ENCODE results near the gene FMN1.
A peak's percentile ranks its signal among the peaks of the same experiment; 100 is the strongest.

The FMN1 gene

DNA sequence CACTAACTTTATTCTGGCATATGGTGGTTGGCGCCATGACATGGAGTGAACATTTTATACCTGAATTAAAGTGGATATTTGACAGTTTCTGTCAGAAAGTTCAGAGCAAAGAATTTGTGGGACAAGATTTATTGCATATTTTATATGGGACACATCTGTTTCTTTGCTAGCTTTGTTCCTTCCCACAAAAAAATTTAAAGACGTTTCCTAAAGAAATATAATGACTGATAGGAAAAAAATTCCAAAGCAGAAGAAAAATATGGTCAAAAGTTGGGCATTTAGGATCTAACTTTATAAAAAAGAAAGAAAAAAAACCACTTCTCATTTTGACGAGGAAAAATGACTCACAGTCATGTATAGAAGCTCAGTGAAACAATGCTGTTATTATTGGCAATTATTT is 375.1 kb downstream of the FMN1 start:
- Histone ChIP-seq H3K4me3 (ENCODE audit: control insufficient read depth in 1 of 7, extremely low read depth in 1 of 7, insufficient read depth in 4 of 7, low read depth in 2 of 7, low read length in 6 of 7) (no peak overlapping the region), H3K4me1 (ENCODE audit: control extremely low read depth in 1 of 4, control insufficient read depth in 4 of 4, insufficient read depth in 4 of 4, low read length in 3 of 4) (no peaks in the 10 kb centered on the region), H3K27ac (ENCODE audit: insufficient read depth in 1 of 2, low read depth in 1 of 2, low read length in 2 of 2, poor library complexity in 1 of 2, severe bottlenecking in 2 of 2) (no peak overlapping the region), H3K36me3 (ENCODE audit: control insufficient read depth in 4 of 4, insufficient read depth in 4 of 4, low read length in 3 of 4) (no peaks in the 10 kb centered on the region), H3K9me3 (ENCODE audit: control extremely low read depth in 1 of 5, control insufficient read depth in 4 of 5, insufficient read depth in 2 of 5, low read depth in 1 of 5, low read length in 4 of 5) (no peaks in the 10 kb centered on the region), H3K27me3 (replicated peaks in 2 of 5; ENCODE audit: control insufficient read depth in 4 of 5, insufficient read depth in 5 of 5, low read length in 4 of 5) (peaks cover 0 to 6% (median 2%) of the 10 kb centered on the region in 5 experiments)
- CTCF ChIA-PET = interaction anchor here (1.0 kb wide), 1 partner anchor 22 kb away, joined by 3 read pairs; no protein-coding TSS in a partner anchor
- POLR2A ChIA-PET = no interaction called here
- WGBS (ENCODE audit: insufficient coverage) = 100% methylated on average over 1 of the region's 3 CpGs
- DNase-seq = no peak

DNA sequence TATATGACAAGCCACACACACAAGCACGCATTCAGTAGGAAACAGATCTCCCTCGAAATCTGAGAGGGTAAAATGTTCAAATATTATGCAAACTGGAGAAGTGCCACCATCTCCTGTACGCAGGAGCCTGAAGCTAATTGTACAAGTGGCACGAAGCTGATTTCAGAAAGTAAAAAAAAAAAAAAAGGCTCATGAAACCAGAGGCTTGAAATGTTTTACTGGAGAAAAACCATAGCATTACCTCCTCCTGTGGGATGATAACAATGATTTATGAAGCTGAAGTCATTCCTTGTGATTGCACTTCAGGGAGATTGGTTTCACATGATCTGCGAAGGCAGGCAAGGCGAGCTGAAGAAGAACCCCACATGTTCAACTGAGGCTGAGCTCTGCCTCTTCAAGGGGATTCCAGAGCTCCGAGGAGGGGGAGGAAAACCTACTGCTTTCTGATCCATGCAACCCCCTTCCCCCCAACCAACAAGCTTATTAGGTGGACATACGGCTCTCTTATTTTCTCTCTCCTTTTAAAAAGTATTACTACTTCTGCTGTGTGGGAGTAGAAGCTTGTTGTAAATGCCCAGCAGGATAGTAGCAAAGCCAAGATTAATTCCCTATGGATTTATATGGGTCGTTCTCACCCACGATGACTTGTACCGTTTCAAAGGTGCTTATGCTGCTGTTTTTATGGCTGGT is 375.6 kb downstream of the FMN1 start:
- H3K27ac ChIP-seq (ENCODE audit: insufficient read depth in 1 of 2, low read depth in 1 of 2, low read length in 2 of 2, poor library complexity in 1 of 2, severe bottlenecking in 2 of 2) = no peak overlapping the region
- no peak overlapping the region for H3K4me3 ChIP-seq (ENCODE audit: control insufficient read depth in 1 of 7, extremely low read depth in 1 of 7, insufficient read depth in 4 of 7, low read depth in 2 of 7, low read length in 6 of 7)
- H3K4me1 ChIP-seq (ENCODE audit: control extremely low read depth in 1 of 4, control insufficient read depth in 4 of 4, insufficient read depth in 4 of 4, low read length in 3 of 4) = no peaks in the 10 kb centered on the region
- ChIA-PET POLR2A (no interaction called here), CTCF (interaction anchor here (0.6 to 1.0 kb wide), 3 partner anchors 21 to 25 kb away, joined by 3 read pairs; no protein-coding TSS in a partner anchor)
- 88% methylated on average over 7 of the region's 11 CpGs for WGBS (ENCODE audit: insufficient coverage)
- no peaks in the 10 kb centered on the region for H3K9me3 ChIP-seq (ENCODE audit: control extremely low read depth in 1 of 5, control insufficient read depth in 4 of 5, insufficient read depth in 2 of 5, low read depth in 1 of 5, low read length in 4 of 5)
- DNase-seq = no peak
- peaks cover 0 to 6% (median 2%) of the 10 kb centered on the region in 5 experiments for H3K27me3 ChIP-seq (replicated peaks in 2 of 5; ENCODE audit: control insufficient read depth in 4 of 5, insufficient read depth in 5 of 5, low read length in 4 of 5)
- no peaks in the 10 kb centered on the region for H3K36me3 ChIP-seq (ENCODE audit: control insufficient read depth in 4 of 4, insufficient read depth in 4 of 4, low read length in 3 of 4)

DNA sequence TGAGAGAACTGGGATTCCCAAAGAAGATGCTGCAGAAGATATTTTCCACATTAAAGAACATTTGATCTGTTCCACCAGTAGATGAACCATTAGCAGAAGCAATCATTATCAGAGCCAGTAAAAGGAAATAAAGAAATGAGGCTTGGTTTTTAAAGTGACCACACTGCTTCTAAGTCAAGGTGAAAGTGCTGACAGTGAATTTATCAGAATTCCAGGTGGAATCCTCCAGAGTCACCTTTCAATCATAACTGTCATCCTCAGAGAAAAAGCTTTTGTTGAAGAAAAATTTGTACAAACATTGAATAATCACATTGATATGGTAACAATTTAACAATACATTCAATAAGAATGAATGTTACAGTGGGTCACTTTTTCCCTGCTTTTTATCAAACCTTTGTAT is 376.9 kb downstream of the FMN1 start:
- Histone ChIP-seq H3K9me3 (ENCODE audit: control extremely low read depth in 1 of 5, control insufficient read depth in 4 of 5, insufficient read depth in 2 of 5, low read depth in 1 of 5, low read length in 4 of 5) (no peaks in the 10 kb centered on the region), H3K36me3 (ENCODE audit: control insufficient read depth in 4 of 4, insufficient read depth in 4 of 4, low read length in 3 of 4) (no peaks in the 10 kb centered on the region), H3K27ac (ENCODE audit: insufficient read depth in 1 of 2, low read depth in 1 of 2, low read length in 2 of 2, poor library complexity in 1 of 2, severe bottlenecking in 2 of 2) (no peak overlapping the region), H3K4me3 (ENCODE audit: control insufficient read depth in 1 of 7, extremely low read depth in 1 of 7, insufficient read depth in 4 of 7, low read depth in 2 of 7, low read length in 6 of 7) (no peak overlapping the region), H3K27me3 (replicated peaks in 2 of 5; ENCODE audit: control insufficient read depth in 4 of 5, insufficient read depth in 5 of 5, low read length in 4 of 5) (peaks cover 0 to 4% (median 2%) of the 10 kb centered on the region in 5 experiments), H3K4me1 (ENCODE audit: control extremely low read depth in 1 of 4, control insufficient read depth in 4 of 4, insufficient read depth in 4 of 4, low read length in 3 of 4) (no peaks in the 10 kb centered on the region)
- DNase-seq = no peak
- CTCF ChIA-PET = no interaction called here
- POLR2A ChIA-PET = no interaction called here

DNA sequence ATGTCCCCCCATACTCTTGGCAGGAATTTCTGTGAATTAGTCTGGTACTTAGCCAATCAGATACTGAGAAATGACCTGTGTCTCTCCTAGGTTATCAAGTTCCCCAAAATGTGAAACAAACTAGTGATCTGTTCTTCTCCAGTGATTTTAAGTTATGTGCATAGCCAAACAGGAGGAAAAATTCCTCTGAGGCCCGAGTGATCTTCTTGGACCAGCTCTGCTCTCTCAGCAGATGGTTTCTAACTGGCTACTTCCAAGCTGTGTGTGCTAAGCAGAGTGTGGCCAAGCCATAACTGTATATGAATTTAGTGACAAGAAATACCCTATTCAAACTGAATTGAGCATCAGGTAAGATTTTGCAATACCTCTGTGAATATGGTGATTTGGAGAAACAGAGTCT is 387.2 kb downstream of the FMN1 start:
- no peak overlapping the region for H3K4me3 ChIP-seq (ENCODE audit: control insufficient read depth in 1 of 7, extremely low read depth in 1 of 7, insufficient read depth in 4 of 7, low read depth in 2 of 7, low read length in 6 of 7)
- H3K27me3 ChIP-seq (replicated peaks in 2 of 5; ENCODE audit: control insufficient read depth in 4 of 5, insufficient read depth in 5 of 5, low read length in 4 of 5) = peaks cover 0 to 5% (median 3%) of the 10 kb centered on the region in 5 experiments
- DNase-seq = no peak
- 100% methylated on average over 1 of the region's 1 CpG for WGBS (ENCODE audit: insufficient coverage)
- H3K4me1 ChIP-seq (ENCODE audit: control extremely low read depth in 1 of 4, control insufficient read depth in 4 of 4, insufficient read depth in 4 of 4, low read length in 3 of 4) = peaks cover 3 to 10% (median 9%) of the 10 kb centered on the region in 4 experiments
- H3K9me3 ChIP-seq (ENCODE audit: control extremely low read depth in 1 of 5, control insufficient read depth in 4 of 5, insufficient read depth in 2 of 5, low read depth in 1 of 5, low read length in 4 of 5) = peaks cover 4 to 9% (median 8%) of the 10 kb centered on the region in 5 experiments
- POLR2A ChIA-PET = no interaction called here
- H3K36me3 ChIP-seq (ENCODE audit: control insufficient read depth in 4 of 4, insufficient read depth in 4 of 4, low read length in 3 of 4) = no peaks in the 10 kb centered on the region
- CTCF ChIA-PET = interaction anchor here (1.4 kb wide), 2 partner anchors 14 to 16 kb away, joined by 3 to 4 read pairs; no protein-coding TSS in a partner anchor
- no peak overlapping the region for H3K27ac ChIP-seq (ENCODE audit: insufficient read depth in 1 of 2, low read depth in 1 of 2, low read length in 2 of 2, poor library complexity in 1 of 2, severe bottlenecking in 2 of 2)

DNA sequence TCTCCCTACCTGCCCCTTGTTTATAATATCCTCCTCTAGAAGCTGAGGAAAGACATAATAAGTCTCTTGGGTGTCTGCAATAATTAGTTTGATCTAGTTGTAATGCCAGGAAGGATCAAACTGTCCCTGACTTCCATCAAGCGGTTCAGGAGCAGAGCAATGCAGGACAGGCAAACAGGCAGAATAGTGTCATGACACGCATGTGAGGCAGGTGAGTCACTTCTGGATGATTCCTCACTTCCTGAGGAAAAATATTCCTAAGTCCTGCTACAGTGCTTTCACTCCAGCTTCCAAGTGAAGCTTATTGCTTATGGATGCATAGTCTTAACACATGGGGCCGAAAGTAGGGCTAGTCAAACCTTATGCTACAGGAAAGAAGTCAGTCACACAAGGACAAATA is 390.9 kb downstream of the FMN1 start:
- Histone ChIP-seq H3K4me3 (ENCODE audit: control insufficient read depth in 1 of 7, extremely low read depth in 1 of 7, insufficient read depth in 4 of 7, low read depth in 2 of 7, low read length in 6 of 7) (peak overlapping the region in 1 of 7 experiments; percentile 9), H3K27me3 (replicated peaks in 2 of 5; ENCODE audit: control insufficient read depth in 4 of 5, insufficient read depth in 5 of 5, low read length in 4 of 5) (peaks cover 0 to 18% (median 10%) of the 10 kb centered on the region in 5 experiments), H3K27ac (ENCODE audit: insufficient read depth in 1 of 2, low read depth in 1 of 2, low read length in 2 of 2, poor library complexity in 1 of 2, severe bottlenecking in 2 of 2) (no peak overlapping the region), H3K4me1 (ENCODE audit: control extremely low read depth in 1 of 4, control insufficient read depth in 4 of 4, insufficient read depth in 4 of 4, low read length in 3 of 4) (peaks cover 9 to 24% (median 20%) of the 10 kb centered on the region in 4 experiments), H3K36me3 (ENCODE audit: control insufficient read depth in 4 of 4, insufficient read depth in 4 of 4, low read length in 3 of 4) (no peaks in the 10 kb centered on the region), H3K9me3 (ENCODE audit: control extremely low read depth in 1 of 5, control insufficient read depth in 4 of 5, insufficient read depth in 2 of 5, low read depth in 1 of 5, low read length in 4 of 5) (peaks cover 4 to 9% (median 8%) of the 10 kb centered on the region in 5 experiments)
- DNase-seq = no peak
- WGBS (ENCODE audit: insufficient coverage) = 95% methylated on average over 3 of the region's 3 CpGs
- POLR2A ChIA-PET = no interaction called here
- CTCF ChIA-PET = no interaction called here

DNA sequence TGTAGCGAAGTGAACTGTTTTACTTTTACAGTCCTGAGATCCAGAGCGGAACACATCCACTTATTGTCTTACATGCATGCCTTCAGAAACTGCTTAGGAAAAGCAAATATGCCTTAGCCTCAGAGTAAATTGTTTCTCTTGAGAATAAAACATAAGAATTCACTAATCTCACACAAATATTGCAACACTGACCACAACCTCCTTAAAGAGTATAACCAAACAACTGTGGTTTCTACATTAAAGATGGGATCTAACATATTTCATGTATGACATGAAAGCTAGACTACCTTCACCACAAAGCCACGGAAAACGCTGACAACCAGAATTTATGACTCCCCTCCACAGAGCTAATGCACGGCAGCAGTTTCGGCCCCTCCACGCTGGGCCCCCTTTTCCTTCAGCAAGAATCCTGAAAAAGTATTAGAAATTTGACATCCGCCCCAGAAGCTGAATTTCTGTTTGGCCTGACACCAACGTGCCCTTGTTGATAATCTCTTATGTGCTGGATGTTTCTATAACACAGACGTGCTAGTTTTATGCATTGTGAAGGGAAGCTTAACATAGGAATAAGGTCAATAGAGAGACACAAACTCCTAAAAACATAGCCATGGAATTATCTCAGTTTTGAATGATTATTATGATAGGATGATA is 392.1 kb downstream of the FMN1 start:
- ChIA-PET CTCF (no interaction called here), POLR2A (no interaction called here)
- peaks cover 9 to 24% (median 20%) of the 10 kb centered on the region in 4 experiments for H3K4me1 ChIP-seq (ENCODE audit: control extremely low read depth in 1 of 4, control insufficient read depth in 4 of 4, insufficient read depth in 4 of 4, low read length in 3 of 4)
- DNase-seq = peak; percentile 80 to 94 (median 93)
- 0% methylated on average over 6 of the region's 10 CpGs for WGBS (ENCODE audit: insufficient coverage)
- H3K27ac ChIP-seq (ENCODE audit: insufficient read depth in 1 of 2, low read depth in 1 of 2, low read length in 2 of 2, poor library complexity in 1 of 2, severe bottlenecking in 2 of 2) = no peak overlapping the region
- no peaks in the 10 kb centered on the region for H3K36me3 ChIP-seq (ENCODE audit: control insufficient read depth in 4 of 4, insufficient read depth in 4 of 4, low read length in 3 of 4)
- peaks cover 0 to 26% (median 10%) of the 10 kb centered on the region in 5 experiments for H3K27me3 ChIP-seq (replicated peaks in 2 of 5; ENCODE audit: control insufficient read depth in 4 of 5, insufficient read depth in 5 of 5, low read length in 4 of 5)
- peaks cover 4 to 9% (median 8%) of the 10 kb centered on the region in 5 experiments for H3K9me3 ChIP-seq (ENCODE audit: control extremely low read depth in 1 of 5, control insufficient read depth in 4 of 5, insufficient read depth in 2 of 5, low read depth in 1 of 5, low read length in 4 of 5)
- peak overlapping the region in 3 of 7 experiments; percentile 20 to 53 (median 37) for H3K4me3 ChIP-seq (ENCODE audit: control insufficient read depth in 1 of 7, extremely low read depth in 1 of 7, insufficient read depth in 4 of 7, low read depth in 2 of 7, low read length in 6 of 7)

DNA sequence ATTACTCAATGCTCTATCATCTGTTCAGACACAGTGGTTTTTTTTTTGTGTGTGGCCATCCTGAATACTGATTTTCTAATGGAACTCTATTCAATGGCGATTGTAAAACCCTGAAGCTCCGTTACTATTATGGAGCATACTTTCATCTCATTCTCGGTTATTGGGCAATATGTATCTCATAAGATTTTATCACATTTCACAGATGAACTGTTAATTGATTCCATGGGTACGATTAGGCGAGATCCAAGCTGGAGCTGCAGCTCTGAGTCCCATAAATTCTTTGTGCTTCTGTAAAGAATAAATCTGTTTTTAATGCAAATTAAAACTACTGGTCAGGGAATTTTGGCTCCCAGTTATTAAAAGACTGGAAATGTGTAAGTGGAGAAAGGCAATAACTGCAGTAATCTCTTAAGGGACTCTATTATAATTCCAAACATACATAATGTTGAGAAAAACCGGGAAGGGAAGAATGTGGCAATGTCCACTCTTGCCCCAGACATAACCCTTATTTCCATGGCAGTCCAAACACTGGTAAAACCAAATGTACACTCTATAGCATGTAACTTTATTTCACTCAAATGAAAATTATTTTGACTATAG is 394.5 kb downstream of the FMN1 start:
- Histone ChIP-seq H3K4me1 (ENCODE audit: control extremely low read depth in 1 of 4, control insufficient read depth in 4 of 4, insufficient read depth in 4 of 4, low read length in 3 of 4) (peaks cover 9 to 24% (median 20%) of the 10 kb centered on the region in 4 experiments), H3K27me3 (replicated peaks in 2 of 5; ENCODE audit: control insufficient read depth in 4 of 5, insufficient read depth in 5 of 5, low read length in 4 of 5) (peaks cover 0 to 24% (median 8%) of the 10 kb centered on the region in 5 experiments), H3K4me3 (ENCODE audit: control insufficient read depth in 1 of 7, extremely low read depth in 1 of 7, insufficient read depth in 4 of 7, low read depth in 2 of 7, low read length in 6 of 7) (no peak overlapping the region), H3K27ac (ENCODE audit: insufficient read depth in 1 of 2, low read depth in 1 of 2, low read length in 2 of 2, poor library complexity in 1 of 2, severe bottlenecking in 2 of 2) (no peak overlapping the region), H3K36me3 (ENCODE audit: control insufficient read depth in 4 of 4, insufficient read depth in 4 of 4, low read length in 3 of 4) (no peaks in the 10 kb centered on the region), H3K9me3 (ENCODE audit: control extremely low read depth in 1 of 5, control insufficient read depth in 4 of 5, insufficient read depth in 2 of 5, low read depth in 1 of 5, low read length in 4 of 5) (peaks cover 4 to 9% (median 8%) of the 10 kb centered on the region in 5 experiments)
- DNase-seq = no peak
- WGBS (ENCODE audit: insufficient coverage) = 100% methylated on average over 4 of the region's 6 CpGs
- ChIA-PET CTCF (no interaction called here), POLR2A (no interaction called here)
